GM21526 (cell line): ENCODE data around the gene SH3BGRL2.
"Not testable (repeated sequence)": the region's sequence is repeated elsewhere in the genome, so short reads cannot be mapped to it uniquely, and the experiment has no call there.

Source experiments
- ATAC-seq: cut with Tn5 transposase; IDR thresholded peaks from one replicate; pipeline ENCODE4 v1.9.1; 2021; ENCODE audit warnings: moderate library complexity; ENCODE audit not compliant: unreplicated experiment, low FRiP score

Gene SH3BGRL2

GRCh38 chr6:79613912-79614311 is 17.2 kb upstream of the SH3BGRL2 start:
- ATAC-seq: no peak

- ATAC-seq: peak; percentile 64
Observed at GRCh38 chr6:79614326-79615305, 16.5 kb upstream of the SH3BGRL2 start.

- ATAC-seq: no peak
Observed at GRCh38 chr6:79617518-79617941, 13.6 kb upstream of the SH3BGRL2 start.

GRCh38 chr6:79618425-79618824 is 12.7 kb upstream of the SH3BGRL2 start:
- ATAC-seq: not testable (repeated sequence)

- ATAC-seq: no peak
Observed at GRCh38 chr6:79621579-79621978, 9.6 kb upstream of the SH3BGRL2 start.

GRCh38 chr6:79622364-79622763 is 8.8 kb upstream of the SH3BGRL2 start:
- no peak for ATAC-seq

- ATAC-seq: no peak
Observed at GRCh38 chr6:79623106-79623505, 8.0 kb upstream of the SH3BGRL2 start.

- ATAC-seq: no peak
Observed at GRCh38 chr6:79625746-79626145, 5.4 kb upstream of the SH3BGRL2 start.

- ATAC-seq: no peak
Observed at GRCh38 chr6:79626811-79627210, 4.3 kb upstream of the SH3BGRL2 start.

- peak; percentile 49 for ATAC-seq
Observed at GRCh38 chr6:79627422-79627821, 3.7 kb upstream of the SH3BGRL2 start.

GRCh38 chr6:79628466-79629288 is 2.5 kb upstream of the SH3BGRL2 start:
- no peak for ATAC-seq

- no peak for ATAC-seq
Observed at GRCh38 chr6:79630380-79630882, 698 bp upstream of the SH3BGRL2 start.

- no peak for ATAC-seq
Observed at GRCh38 chr6:79631693-79632172, 604 bp downstream of the SH3BGRL2 start.

GRCh38 chr6:79632580-79632979 is 1.5 kb downstream of the SH3BGRL2 start:
- ATAC-seq: no peak

- ATAC-seq: no peak
Observed at GRCh38 chr6:79634491-79635231, 3.5 kb downstream of the SH3BGRL2 start.

GRCh38 chr6:79635232-79635543 is 4.1 kb downstream of the SH3BGRL2 start:
- ATAC-seq: no peak

GRCh38 chr6:79636673-79637072 is 5.5 kb downstream of the SH3BGRL2 start:
- ATAC-seq: no peak

GRCh38 chr6:79640146-79641111 is 9.3 kb downstream of the SH3BGRL2 start:
- no peak for ATAC-seq

GRCh38 chr6:79646006-79646405 is 14.9 kb downstream of the SH3BGRL2 start:
- ATAC-seq: peak; percentile 67
